Mucosa of rectum (tissue), 2 donors: ENCODE measurements around the gene MRPL55.
"Not testable (repeated sequence)": the region's sequence is repeated elsewhere in the genome, so short reads cannot be mapped to it uniquely, and the experiment has no call there.

Experiments
- H3K27ac ChIP-seq, 2 donors: one replicate each; pipeline ENCODE4 v1.7.0; 2013; ENCODE audit warnings: inconsistent platforms in 2 of 2, low read depth in 2 of 2, low read length in 2 of 2
- H3K27me3 ChIP-seq, 2 donors: one replicate each; pipeline ENCODE4 v1.7.0; 2013; ENCODE audit warnings: low read length in 2 of 2; ENCODE audit not compliant: control insufficient read depth in 2 of 2, insufficient read depth in 2 of 2
- H3K36me3 ChIP-seq, 2 donors: one replicate each; pipeline ENCODE4 v1.7.0; 2013; ENCODE audit warnings: low read length in 2 of 2; ENCODE audit not compliant: control insufficient read depth in 2 of 2, insufficient read depth in 2 of 2
- H3K4me1 ChIP-seq, 2 donors: one replicate each; pipeline ENCODE4 v1.7.0; 2013; ENCODE audit warnings: low read length in 2 of 2, mild to moderate bottlenecking in 1 of 2; ENCODE audit not compliant: control insufficient read depth in 2 of 2, insufficient read depth in 2 of 2
- H3K4me3 ChIP-seq, 2 donors: one replicate each; pipeline ENCODE4 v1.7.0; 2013; ENCODE audit warnings: low read length in 2 of 2
- H3K9ac ChIP-seq, 2 donors: one replicate each; pipeline ENCODE4 v1.7.0; 2013; ENCODE audit warnings: low read length in 2 of 2, low read depth in 1 of 2, mild to moderate bottlenecking in 1 of 2
- H3K9me3 ChIP-seq, 2 donors: one replicate each; pipeline ENCODE4 v1.7.0; 2013; ENCODE audit warnings: low read length in 2 of 2; ENCODE audit not compliant: control insufficient read depth in 2 of 2
- donor health status: healthy.
- donor health status: Normal muscosa, but diverticular disease.

The MRPL55 gene

DNA sequence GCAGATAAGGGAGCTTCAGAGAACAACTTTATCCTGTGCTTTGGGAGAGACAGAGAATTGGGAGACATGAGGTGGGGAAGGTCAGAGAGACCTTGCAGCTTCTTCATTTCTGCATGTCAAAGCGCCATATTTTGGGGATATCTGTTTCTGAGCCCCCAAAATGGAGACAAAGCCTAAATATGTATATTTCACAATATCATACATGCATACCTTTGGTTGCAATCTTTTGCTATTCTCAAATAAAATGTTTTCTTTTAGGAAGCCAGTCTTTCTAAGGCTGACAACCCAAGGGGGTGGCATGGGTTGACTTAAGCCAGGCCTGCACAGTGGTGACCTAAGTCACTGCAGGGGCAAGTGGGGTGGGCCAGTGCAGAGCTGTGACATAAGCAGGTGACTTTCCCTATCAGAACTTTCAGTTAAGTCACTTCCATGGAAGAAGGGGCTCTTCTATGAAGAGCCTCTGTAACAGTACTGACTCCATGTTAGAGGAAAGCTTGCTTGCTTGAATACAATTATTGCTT lies 13.9 kb upstream of the MRPL55 start:
- H3K4me3 ChIP-seq = no peak overlapping the region
- H3K27ac ChIP-seq = no peak overlapping the region
- no peaks in the 10 kb centered on the region for H3K9me3 ChIP-seq
- peaks cover 0 to 2% of the 10 kb centered on the region in 2 donors for H3K27me3 ChIP-seq
- no peak overlapping the region for H3K9ac ChIP-seq
- no peaks in the 10 kb centered on the region for H3K36me3 ChIP-seq
- no peaks in the 10 kb centered on the region for H3K4me1 ChIP-seq

- H3K27ac ChIP-seq = no peak overlapping the region
- no peak overlapping the region for H3K9ac ChIP-seq
- H3K36me3 ChIP-seq = no peaks in the 10 kb centered on the region
- peaks cover 0 to 2% of the 10 kb centered on the region in 2 donors for H3K27me3 ChIP-seq
- no peak overlapping the region for H3K4me3 ChIP-seq
- H3K4me1 ChIP-seq = no peaks in the 10 kb centered on the region
- H3K9me3 ChIP-seq = no peaks in the 10 kb centered on the region
Observed at GRCh38 chr1:228120857-228121489, 11.9 kb upstream of the MRPL55 start.

DNA sequence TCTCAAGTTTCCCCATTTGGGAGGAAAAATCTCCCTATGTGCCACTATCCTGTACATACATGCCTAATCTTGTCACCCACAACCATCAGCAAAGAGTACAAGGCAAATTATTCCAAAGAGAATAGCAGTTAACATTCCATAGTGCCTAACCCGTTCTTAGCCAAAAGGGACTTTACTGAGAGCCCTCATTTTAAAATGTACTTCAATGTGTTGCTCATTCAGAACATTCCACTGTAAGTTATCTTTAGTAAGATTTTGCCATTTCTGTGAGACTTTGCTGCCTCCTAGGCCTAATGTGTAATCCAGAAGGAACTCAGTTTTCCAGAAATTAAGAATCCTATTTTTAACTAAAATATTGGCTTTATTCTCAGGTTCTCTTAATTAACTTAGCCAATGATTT lies 11.3 kb upstream of the MRPL55 start:
- Histone ChIP-seq H3K27ac (no peak overlapping the region), H3K4me3 (no peak overlapping the region)

DNA sequence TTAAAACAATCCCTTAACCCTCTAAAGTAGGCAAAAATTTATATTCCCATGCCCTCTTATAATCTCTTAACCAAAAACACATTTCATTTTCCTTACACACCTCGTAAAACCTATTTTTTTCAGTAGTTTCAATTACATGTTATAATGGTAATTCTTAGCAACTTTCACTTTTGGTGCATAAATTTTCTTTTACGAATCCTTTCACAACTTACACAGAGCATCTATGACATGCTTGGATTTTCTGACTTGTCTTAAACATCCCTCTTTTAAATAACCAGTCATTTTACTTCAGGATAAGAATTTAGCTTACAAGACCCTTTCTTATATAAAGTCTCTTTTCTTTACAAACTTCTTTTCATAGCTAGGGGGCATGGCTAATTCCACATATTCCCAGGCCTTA lies 8.9 kb upstream of the MRPL55 start:
- Histone ChIP-seq H3K4me1 (no peaks in the 10 kb centered on the region), H3K27me3 (peaks cover 0 to 2% of the 10 kb centered on the region in 2 donors), H3K9ac (no peak overlapping the region), H3K27ac (no peak overlapping the region), H3K9me3 (no peaks in the 10 kb centered on the region), H3K4me3 (no peak overlapping the region), H3K36me3 (no peaks in the 10 kb centered on the region)

More for the DNA sequence above, 11.3 kb upstream of the MRPL55 start:
- H3K9ac ChIP-seq = no peak overlapping the region
- H3K27me3 ChIP-seq = peaks cover 0 to 2% of the 10 kb centered on the region in 2 donors
- H3K9me3 ChIP-seq = no peaks in the 10 kb centered on the region
- H3K36me3 ChIP-seq = no peaks in the 10 kb centered on the region
- H3K4me1 ChIP-seq = no peaks in the 10 kb centered on the region

- Histone ChIP-seq H3K4me1 (no peaks in the 10 kb centered on the region), H3K4me3 (no peak overlapping the region), H3K27me3 (peaks cover 0 to 2% of the 10 kb centered on the region in 2 donors), H3K9ac (no peak overlapping the region), H3K36me3 (no peaks in the 10 kb centered on the region), H3K27ac (no peak overlapping the region), H3K9me3 (no peaks in the 10 kb centered on the region)
Observed at GRCh38 chr1:228117335-228117734, 8.2 kb upstream of the MRPL55 start.

GRCh38 chr1:228114827-228115226 lies 5.7 kb upstream of the MRPL55 start:
- H3K4me3 ChIP-seq = no peak overlapping the region
- no peaks in the 10 kb centered on the region for H3K27me3 ChIP-seq
- no peaks in the 10 kb centered on the region for H3K9me3 ChIP-seq
- no peak overlapping the region for H3K9ac ChIP-seq
- H3K27ac ChIP-seq = no peak overlapping the region
- H3K36me3 ChIP-seq = no peaks in the 10 kb centered on the region
- H3K4me1 ChIP-seq = peaks cover 1 to 4% of the 10 kb centered on the region in 2 donors

- no peak overlapping the region for H3K27ac ChIP-seq
Observed at GRCh38 chr1:228112617-228113016, 3.5 kb upstream of the MRPL55 start.

DNA sequence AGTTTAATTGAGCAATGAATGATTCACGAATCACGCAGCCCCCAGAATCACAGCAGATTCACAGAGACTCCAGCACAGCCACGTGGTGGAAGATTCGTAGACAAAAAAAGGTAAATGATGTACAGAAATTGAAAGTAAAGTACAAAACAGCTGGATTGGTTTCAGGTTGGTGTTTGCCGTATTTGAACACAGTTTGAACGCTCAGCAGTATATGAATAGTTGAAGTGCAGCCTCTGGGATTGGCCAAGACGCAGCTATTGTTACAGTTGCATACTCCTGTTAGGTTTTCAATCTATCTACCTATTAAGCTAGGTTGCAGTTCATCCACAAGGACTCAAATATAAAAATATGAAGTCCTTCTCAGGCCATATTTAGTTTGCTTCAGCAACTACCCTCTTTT lies 3.1 kb upstream of the MRPL55 start:
- Histone ChIP-seq H3K27me3 (no peaks in the 10 kb centered on the region), H3K4me1 (peaks cover 14 to 19% of the 10 kb centered on the region in 2 donors), H3K4me3 (no peak overlapping the region), H3K36me3 (peaks cover 3 to 4% of the 10 kb centered on the region in 2 donors), H3K27ac (no peak overlapping the region), H3K9ac (no peak overlapping the region), H3K9me3 (no peaks in the 10 kb centered on the region)

More at GRCh38 chr1:228112617-228113016, 3.5 kb upstream of the MRPL55 start:
- no peak overlapping the region for H3K9ac ChIP-seq
- peaks cover 14 to 17% of the 10 kb centered on the region in 2 donors for H3K4me1 ChIP-seq
- H3K9me3 ChIP-seq = no peaks in the 10 kb centered on the region
- peaks cover 0 to 1% of the 10 kb centered on the region in 2 donors for H3K36me3 ChIP-seq
- H3K27me3 ChIP-seq = no peaks in the 10 kb centered on the region
- H3K4me3 ChIP-seq = no peak overlapping the region

- not testable (repeated sequence) for H3K27ac ChIP-seq, H3K27me3 ChIP-seq, H3K9me3 ChIP-seq, H3K4me3 ChIP-seq, H3K9ac ChIP-seq, H3K36me3 ChIP-seq
- peaks cover 14 to 19% of the 10 kb centered on the region in 2 donors for H3K4me1 ChIP-seq
Observed at GRCh38 chr1:228111315-228111714, 2.2 kb upstream of the MRPL55 start.

DNA sequence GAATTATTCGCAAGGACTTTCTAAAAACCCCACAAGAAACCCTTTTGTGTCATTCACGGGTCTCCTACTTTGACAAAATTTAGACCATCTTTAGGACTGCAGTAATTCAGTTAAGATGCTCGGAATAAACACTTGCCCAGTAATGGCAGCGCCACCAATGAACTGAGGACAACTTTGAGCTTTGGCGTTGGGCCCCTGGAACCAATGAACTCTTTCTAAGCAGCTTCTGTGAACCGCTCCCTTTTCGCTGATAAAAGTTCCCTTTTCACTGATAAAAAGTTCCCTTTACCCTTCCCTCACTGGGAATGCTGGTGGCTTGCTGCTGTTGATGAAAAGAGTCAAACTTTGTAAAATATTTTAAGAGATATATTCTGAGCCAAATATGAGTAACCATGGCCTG lies 1.5 kb upstream of the MRPL55 start:
- Histone ChIP-seq H3K4me1 (peaks cover 14 to 19% of the 10 kb centered on the region in 2 donors), H3K27ac (no peak overlapping the region), H3K9me3 (no peaks in the 10 kb centered on the region), H3K36me3 (peaks cover 12 to 14% of the 10 kb centered on the region in 2 donors), H3K4me3 (no peak overlapping the region), H3K27me3 (no peaks in the 10 kb centered on the region), H3K9ac (no peak overlapping the region)
